Nasal cavity respiratory epithelium epithelial cell of viscerocranial mucosa (primary cell): Measurements from ENCODE around the gene SPATA19. TPM values are rescaled to one million over a fixed set of nuclear protein-coding genes. Genes with fewer than 3 reads are reported as not detected.

Experiments
- total RNA-seq: library from RNA; depleted of rRNA; stranded (reverse); fragments of >200 nt; gene quantifications from 2 replicates; pipeline ENCODE4 v1.2.3, GENCODE V29; 2014

Gene SPATA19, protein sequence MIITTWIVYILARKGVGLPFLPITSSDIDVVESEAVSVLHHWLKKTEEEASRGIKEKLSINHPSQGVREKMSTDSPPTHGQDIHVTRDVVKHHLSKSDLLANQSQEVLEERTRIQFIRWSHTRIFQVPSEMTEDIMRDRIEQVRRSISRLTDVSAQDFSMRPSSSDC
- not detected in 2 replicates for total RNA-seq

GRCh38 chr11:133845413-133845812, at the start of gene SPATA19:
Gene SPATA19, minus strand, starts transcription at chr11:133845513. Its CDS starts 67 bp downstream, at chr11:133845446.

Other genes with a start within 250 kb of the SPATA19 start
- 0.34 and 0.50 TPM in 2 replicates for gene IGSF9B, start 111.5 kb upstream of the SPATA19 start, total RNA-seq
- gene JAM3, start 223.6 kb upstream of the SPATA19 start, total RNA-seq = under 0.01 and 0.28 TPM in 2 replicates